Measurements from ENCODE around the gene CCR1.

The CCR1 gene

DNA sequence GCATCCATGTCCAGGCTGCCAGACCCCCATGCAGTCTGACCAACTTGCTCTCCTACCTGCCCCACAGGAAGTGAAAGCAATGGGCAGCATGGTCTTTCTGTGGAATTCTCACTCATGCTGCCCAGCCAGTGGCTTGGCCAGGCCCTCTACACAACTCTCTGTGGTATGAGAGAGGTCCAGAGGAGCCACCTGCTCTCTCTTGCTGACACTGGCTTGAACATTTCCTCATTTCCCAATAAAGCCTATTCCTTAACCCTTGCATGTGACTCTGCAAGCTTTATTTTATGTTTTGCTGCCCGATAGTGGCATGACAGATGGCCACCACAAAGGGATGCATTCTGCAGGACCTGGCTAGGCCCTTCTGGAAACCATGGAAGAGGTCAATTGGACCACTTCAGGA is 53.8 kb downstream of the CCR1 start:
- DNase-seq (ENCODE audit: extremely low read depth, low read depth): no peak
- no peak overlapping the region for H3K4me3 ChIP-seq (replicated peaks; ENCODE audit: low read depth, low read length)
- TF ChIP-seq, protein P1, sequence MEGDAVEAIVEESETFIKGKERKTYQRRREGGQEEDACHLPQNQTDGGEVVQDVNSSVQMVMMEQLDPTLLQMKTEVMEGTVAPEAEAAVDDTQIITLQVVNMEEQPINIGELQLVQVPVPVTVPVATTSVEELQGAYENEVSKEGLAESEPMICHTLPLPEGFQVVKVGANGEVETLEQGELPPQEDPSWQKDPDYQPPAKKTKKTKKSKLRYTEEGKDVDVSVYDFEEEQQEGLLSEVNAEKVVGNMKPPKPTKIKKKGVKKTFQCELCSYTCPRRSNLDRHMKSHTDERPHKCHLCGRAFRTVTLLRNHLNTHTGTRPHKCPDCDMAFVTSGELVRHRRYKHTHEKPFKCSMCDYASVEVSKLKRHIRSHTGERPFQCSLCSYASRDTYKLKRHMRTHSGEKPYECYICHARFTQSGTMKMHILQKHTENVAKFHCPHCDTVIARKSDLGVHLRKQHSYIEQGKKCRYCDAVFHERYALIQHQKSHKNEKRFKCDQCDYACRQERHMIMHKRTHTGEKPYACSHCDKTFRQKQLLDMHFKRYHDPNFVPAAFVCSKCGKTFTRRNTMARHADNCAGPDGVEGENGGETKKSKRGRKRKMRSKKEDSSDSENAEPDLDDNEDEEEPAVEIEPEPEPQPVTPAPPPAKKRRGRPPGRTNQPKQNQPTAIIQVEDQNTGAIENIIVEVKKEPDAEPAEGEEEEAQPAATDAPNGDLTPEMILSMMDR (IDR thresholded peaks at IDR 0.05; ENCODE audit: low read depth, low read length, missing control alignments): no peak
